HepG2 (cell line): ENCODE measurements around the gene LLGL1. TPM values are rescaled to one million over a fixed set of nuclear protein-coding genes. Genes with fewer than 3 reads are reported as not detected.
A peak's percentile ranks its signal among the peaks of the same experiment; 100 is the strongest.

Experiments
- ATAC-seq: fragments of 200-7000 bp; cut with Tn5 transposase; 3 replicates; pipeline ENCODE4 v1.9.1; 2020; ENCODE audit warnings: mild to moderate bottlenecking, moderate library complexity
- BruUV-seq: library from RNA; stranded (reverse); fragments of 400-500 nt; replicated peaks from 2 replicates; lab custom pipeline; 2021; lab: Mats Ljungman, UMichigan
- CTCF ChIA-PET: fragments of 300-600 bp; formaldehyde crosslinking; extraction: SDS; loops from one replicate; lab custom pipeline; 2021; ENCODE audit warnings: low total read pairs, inconsistent platforms, low intra/inter-chr PET ratio; lab: Yijun Ruan, JAX
- POLR2A ChIA-PET: fragments of 350-600 bp; sonication (Branson Sonifier 250); formaldehyde crosslinking; loops from one replicate; lab custom pipeline; 2020; ENCODE audit warnings: antibody characterized with exemption, inconsistent platforms; lab: Yijun Ruan, JAX
- DNase-seq: peaks from one replicate; pipeline ENCODE4 v3.0.0-alpha.2; 2015; ENCODE audit warnings: low spot score
- FAIRE-seq: peaks from 3 replicates; lab custom pipeline; 2011; peaks lifted over from hg19 to GRCh38; lab: Jason Lieb, UNC
- H2AFZ ChIP-seq: one replicate; pipeline ENCODE4 v1.6.1; 2011; ENCODE audit warnings: low read length, inconsistent platforms
- H3K27ac ChIP-seq: fragments of 300-600 bp; 3 replicates; pipeline ENCODE4 v1.8.0; 2011; ENCODE audit warnings: mixed run types, mild to moderate bottlenecking, mixed read lengths, low read length, inconsistent platforms; ENCODE audit not compliant: insufficient read depth; ENCODE audit errors: extremely low read length
- H3K27me3 ChIP-seq, 2 experiments: fragments of 200-600 bp in 1 of 2; 2 replicates in 1 of 2; 3 replicates in 1 of 2; pipeline versions ENCODE4 v1.6.0 to v1.8.0; 2011; ENCODE audit warnings: low read length in 2 of 2, mild to moderate bottlenecking in 2 of 2, moderate library complexity in 2 of 2, inconsistent platforms in 1 of 2; ENCODE audit not compliant: insufficient read depth in 2 of 2, control insufficient read depth in 1 of 2
- H3K36me3 ChIP-seq, 2 experiments: fragments of 200-600 bp in 1 of 2; replicated peaks in 1 of 2; 2 replicates in 1 of 2; 3 replicates in 1 of 2; pipeline versions ENCODE4 v1.5.1 to v1.8.0; 2011; ENCODE audit warnings: low read length in 2 of 2, inconsistent platforms in 1 of 2; ENCODE audit not compliant: insufficient read depth in 2 of 2, control insufficient read depth in 1 of 2
- H3K4me1 ChIP-seq: 2 replicates; pipeline ENCODE4 v1.5.1; 2012; ENCODE audit warnings: low read length, inconsistent platforms; ENCODE audit not compliant: insufficient read depth
- H3K4me2 ChIP-seq: 2 replicates; pipeline ENCODE4 v1.6.0; 2011; ENCODE audit warnings: low read depth, low read length, inconsistent platforms
- H3K4me3 ChIP-seq, 3 experiments: fragments of 200-600 bp in 1 of 3; sonication (generic), shearing (Covaris generic) in 1 of 3; replicated peaks in 1 of 3; 2 replicates each; pipeline ENCODE4 v1.5.1; 2011 to 2016; ENCODE audit warnings: low read length in 3 of 3, inconsistent platforms in 2 of 3, low read depth in 2 of 3, mild to moderate bottlenecking in 2 of 3, control low read depth in 1 of 3, mixed read lengths in 1 of 3; ENCODE audit not compliant: insufficient read depth in 1 of 3
- H3K79me2 ChIP-seq: one replicate; pipeline ENCODE4 v1.6.1; 2011; ENCODE audit warnings: low read length, inconsistent platforms; ENCODE audit not compliant: insufficient read depth
- H3K9ac ChIP-seq: 2 replicates; pipeline ENCODE4 v1.6.0; 2011; ENCODE audit warnings: mild to moderate bottlenecking, low read depth, low read length, inconsistent platforms; ENCODE audit not compliant: insufficient read depth
- H3K9me3 ChIP-seq: 2 replicates; pipeline ENCODE4 v1.5.1; 2012; ENCODE audit warnings: mild to moderate bottlenecking, low read length
- H4K20me1 ChIP-seq: 2 replicates; pipeline ENCODE4 v1.6.0; 2011; ENCODE audit warnings: inconsistent platforms, mild to moderate bottlenecking, low read length, moderate library complexity; ENCODE audit not compliant: insufficient read depth
- ARNT2 ChIP-seq: sonication (generic); formaldehyde crosslinking; IDR thresholded peaks from 2 replicates; pipeline ENCODE4 v1.8.0; 2022; ENCODE audit warnings: mild to moderate bottlenecking, low read depth, missing genetic modification reagents, moderate library complexity
- NFKB2 ChIP-seq: sonication (generic); formaldehyde crosslinking; IDR thresholded peaks from 2 replicates; pipeline ENCODE4 v1.4.0; 2020; ENCODE audit warnings: missing genetic modification reagents, borderline replicate concordance
- ZSCAN22 ChIP-seq: sonication (generic); formaldehyde crosslinking; IDR thresholded peaks from 2 replicates; pipeline ENCODE4 v1.4.0; 2020; ENCODE audit warnings: mild to moderate bottlenecking, missing genetic modification reagents
- WGBS: methylation state at CpG from one replicate; pipeline ENCODE4 v1.1.6; 2017; ENCODE audit warnings: low lambda C conversion rate; 5-methylcytosine and 5-hydroxymethylcytosine counted together
- in situ Hi-C: cut with HindIII; loops from 2 replicates; pipeline ENCODE4 v1.10.0; 2017; ENCODE audit warnings: low pct_unique_long_range_greater_than_20kb; ENCODE audit not compliant: extremely low pct_ligation_motif_present
- intact Hi-C: fragments of 100-400 bp; cut with micrococcal nuclease; formaldehyde crosslinking; loops from one replicate; pipeline ENCODE4 v1.10.0; 2022; ENCODE audit not compliant: unreplicated experiment
- polyA plus RNA-seq, 8 experiments: library from polyadenylated mRNA; depleted of rRNA in 3 of 8; stranded (reverse) in 7 of 8; unstranded in 1 of 8; fragments of >200 nt; fragmentation: Illumina TruSeq in 4 of 8; extraction: Trizol in 4 of 8; gene quantifications; 2 replicates each; pipeline versions ENCODE4 v1.2.1 to v1.2.3, GENCODE V29; 2011 to 2016; ENCODE audit warnings: low read depth in 4 of 8, missing spikeins in 1 of 8, mixed read lengths in 1 of 8; ENCODE audit not compliant: insufficient read depth in 1 of 8
- total RNA-seq, 5 experiments: library from RNA; depleted of rRNA; stranded (reverse); fragments of >200 nt; fragmentation: Illumina TruSeq; extraction: Trizol; gene quantifications; 2 replicates each; pipeline ENCODE4 v1.2.3, GENCODE V29; 2016; ENCODE audit warnings: low read depth in 1 of 5

Gene LLGL1
- total and polyA plus RNA-seq, 2 of the 13 experiments (the other 11 are each of a cell fraction or from before 2014, with no cell fraction given) = 15.0 to 15.3 TPM

DNA sequence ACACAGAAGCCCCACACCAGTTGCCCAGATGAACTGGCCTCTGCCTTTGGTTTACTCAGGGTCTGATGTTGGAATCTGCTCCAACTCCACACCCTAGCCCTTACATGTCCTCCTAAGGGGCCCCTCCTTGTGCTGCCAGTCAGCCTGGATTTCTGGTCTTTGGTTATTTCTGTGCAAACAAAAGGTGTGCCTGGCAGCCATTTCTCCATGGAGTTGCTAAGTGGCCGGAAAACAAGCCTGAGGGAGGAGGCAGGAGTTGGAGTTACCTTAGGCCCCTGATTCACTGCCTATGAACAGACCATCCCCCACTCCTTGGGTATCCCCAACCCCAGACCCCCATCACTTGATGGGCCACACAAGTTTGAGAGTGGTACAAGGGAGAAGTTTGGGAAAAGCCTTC, 46.2 kb upstream of the LLGL1 start:
- Histone ChIP-seq H3K9ac (no peak overlapping the region), H3K4me3 (no peak overlapping the region), H3K9me3 (no peaks in the 10 kb centered on the region), H3K4me1 (peaks cover 29% of the 10 kb centered on the region), H3K79me2 (peaks cover under 1% of the 10 kb centered on the region), H2AFZ (no peak overlapping the region), H3K27ac (no peak overlapping the region), H3K27me3 (peaks cover 4 to 6% of the 10 kb centered on the region in 2 experiments), H4K20me1 (no peaks in the 10 kb centered on the region), H3K4me2 (no peak overlapping the region), H3K36me3 (no peaks in the 10 kb centered on the region)
- ChIA-PET CTCF (no interaction called here), POLR2A (no interaction called here)
- no peak for DNase-seq
- ATAC-seq = no peak
- in situ Hi-C loops (no loop called here), intact Hi-C loops (no loop called here)
- TF ChIP-seq NFKB2 (CRISPR knock-in tag) = no peak
- peak; percentile 93 for TF ChIP-seq ZSCAN22 (CRISPR knock-in tag)
- no TSS peak for BruUV-seq
- 0% methylated on average over 1 of the region's 1 CpG for WGBS
- no peak for FAIRE-seq

DNA sequence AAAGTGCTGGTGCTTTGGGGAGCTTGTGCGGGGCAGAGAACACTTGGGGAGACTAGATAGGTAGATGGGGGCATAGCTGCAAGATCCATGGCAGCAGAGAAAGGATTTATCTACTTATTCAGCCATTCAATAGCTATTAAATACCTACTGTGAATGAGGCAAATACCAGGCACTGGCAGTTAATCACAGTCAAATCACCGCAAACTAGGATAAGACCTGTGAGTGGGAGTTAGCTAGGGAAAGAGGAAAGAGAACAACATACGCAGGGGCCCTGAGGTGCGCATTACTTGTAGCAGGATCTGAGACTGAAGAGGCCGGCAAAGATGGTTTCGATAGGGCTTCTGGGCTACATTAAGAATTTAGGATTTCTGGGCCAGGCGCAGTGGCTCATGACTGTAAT, 45.6 kb upstream of the LLGL1 start:
- no TSS peak for BruUV-seq
- no peak for DNase-seq
- no peaks in the 10 kb centered on the region for H3K9me3 ChIP-seq
- CTCF ChIA-PET = no interaction called here
- no peak for TF ChIP-seq ARNT2 (CRISPR knock-in tag)
- TF ChIP-seq, all 625 proteins: peak for 0
- FAIRE-seq = no peak
- H3K79me2 ChIP-seq = peaks cover 7% of the 10 kb centered on the region
- H2AFZ ChIP-seq = no peak overlapping the region
- 87% methylated on average over 7 of the region's 7 CpGs for WGBS
- POLR2A ChIA-PET = no interaction called here
- H3K36me3 ChIP-seq = no peaks in the 10 kb centered on the region
- peaks cover 3% of the 10 kb centered on the region; the same call in 1 of the 2 replicates for H4K20me1 ChIP-seq
- no peak overlapping the region for H3K4me2 ChIP-seq
- H3K27me3 ChIP-seq = peaks cover 2% of the 10 kb centered on the region in 2 experiments; a peak in 4 of 5 replicates
- no peak overlapping the region for H3K9ac ChIP-seq
- H3K27ac ChIP-seq = no peak overlapping the region
- H3K4me3 ChIP-seq = no peak overlapping the region
- in situ Hi-C loops = no loop called here
- peaks cover 29% of the 10 kb centered on the region for H3K4me1 ChIP-seq
- intact Hi-C loops = no loop called here
- ATAC-seq = no peak
